ENCODE results near the gene DOCK7.

Gene DOCK7

DNA sequence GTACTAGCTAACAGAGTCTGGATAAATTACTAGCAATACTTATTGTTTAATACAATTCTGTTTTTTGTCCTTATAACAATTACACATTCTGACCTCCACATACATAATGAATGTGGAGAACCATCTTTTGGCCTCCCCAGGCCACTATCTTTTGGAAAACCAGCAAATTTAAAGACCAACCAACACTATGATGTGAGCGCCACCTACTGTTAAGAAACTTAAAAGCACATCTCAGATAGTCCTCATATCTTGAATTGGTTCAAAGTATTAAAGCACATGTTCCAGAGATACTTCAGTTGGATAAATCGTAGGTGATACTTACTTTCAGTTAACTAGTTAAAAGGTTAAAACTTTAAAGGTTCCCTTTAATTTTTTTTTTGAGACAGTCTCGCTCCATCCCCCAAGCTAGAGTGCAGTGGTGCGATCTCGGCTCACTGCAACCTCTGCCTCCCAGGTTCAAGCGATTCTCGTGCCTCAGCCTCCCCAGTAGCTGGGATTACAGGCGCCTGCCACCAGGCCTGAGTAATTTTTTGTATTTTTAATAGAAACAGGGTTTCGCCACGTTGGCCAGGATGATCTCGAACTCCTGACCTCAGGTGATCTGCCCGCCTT lies 280.7 kb downstream of the DOCK7 start:
- Histone ChIP-seq H3K27ac (ENCODE audit: low read depth, low read length) (no peak overlapping the region), H3K4me3 (ENCODE audit: low read depth, low read length) (no peak overlapping the region), H3K9me3 (ENCODE audit: control insufficient read depth, insufficient read depth, low read depth, low read length) (no peaks in the 10 kb centered on the region), H3K9ac (ENCODE audit: low read length) (no peak overlapping the region), H3K36me3 (ENCODE audit: control insufficient read depth, insufficient read depth, low read length) (no peaks in the 10 kb centered on the region), H3K4me1 (ENCODE audit: control insufficient read depth, insufficient read depth, low read length) (peaks cover 4% of the 10 kb centered on the region; the same call in 1 of the 2 replicates), H3K27me3 (ENCODE audit: control insufficient read depth, insufficient read depth, low read length) (no peaks in the 10 kb centered on the region)

GRCh38 chr1:62406576-62406975 lies 281.6 kb downstream of the DOCK7 start:
- Histone ChIP-seq H3K4me1 (ENCODE audit: control insufficient read depth, insufficient read depth, low read length) (peaks cover 4% of the 10 kb centered on the region; the same call in 1 of the 2 replicates), H3K4me3 (ENCODE audit: low read depth, low read length) (no peak overlapping the region), H3K27ac (ENCODE audit: low read depth, low read length) (no peak overlapping the region), H3K9ac (ENCODE audit: low read length) (no peak overlapping the region), H3K9me3 (ENCODE audit: control insufficient read depth, insufficient read depth, low read depth, low read length) (no peaks in the 10 kb centered on the region), H3K27me3 (ENCODE audit: control insufficient read depth, insufficient read depth, low read length) (no peaks in the 10 kb centered on the region), H3K36me3 (ENCODE audit: control insufficient read depth, insufficient read depth, low read length) (no peaks in the 10 kb centered on the region)

DNA sequence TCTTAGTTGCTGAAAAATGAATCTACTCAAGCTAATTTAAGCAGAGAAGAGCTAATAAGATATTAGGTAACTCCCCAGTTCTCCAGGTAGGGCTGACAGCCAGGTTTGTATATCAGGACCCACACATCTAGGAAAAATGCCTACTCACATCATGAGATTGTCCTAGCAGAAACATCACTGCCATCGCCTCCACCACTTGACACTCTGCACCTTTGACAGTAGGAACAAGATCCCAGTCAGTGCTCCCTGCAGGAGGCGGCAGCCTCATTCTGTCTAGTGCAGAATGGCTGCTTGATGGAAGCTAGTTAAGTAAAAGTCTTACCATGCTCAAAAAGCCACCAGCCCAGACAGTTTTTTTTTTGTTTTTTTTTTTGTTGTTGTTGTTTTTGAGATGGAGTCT lies 282.9 kb downstream of the DOCK7 start:
- peaks cover 15% of the 10 kb centered on the region for H3K4me1 ChIP-seq (ENCODE audit: control insufficient read depth, insufficient read depth, low read length)
- no peaks in the 10 kb centered on the region for H3K9me3 ChIP-seq (ENCODE audit: control insufficient read depth, insufficient read depth, low read depth, low read length)
- H3K36me3 ChIP-seq (ENCODE audit: control insufficient read depth, insufficient read depth, low read length), result no peaks in the 10 kb centered on the region
- H3K9ac ChIP-seq (ENCODE audit: low read length), result no peak overlapping the region
- H3K4me3 ChIP-seq (ENCODE audit: low read depth, low read length), result no peak overlapping the region
- H3K27ac ChIP-seq (ENCODE audit: low read depth, low read length), result no peak overlapping the region
- no peaks in the 10 kb centered on the region for H3K27me3 ChIP-seq (ENCODE audit: control insufficient read depth, insufficient read depth, low read length)

All from HUES6 (cell line).